Progenitor cell of endocrine pancreas (in vitro differentiated cells): ENCODE results near the gene FADS1. TPM values are rescaled to one million over a fixed set of nuclear protein-coding genes. Genes with fewer than 3 reads are reported as not detected.

Source experiments
- DNase-seq: peaks from one replicate; pipeline ENCODE4 v3.0.0; 2021; ENCODE audit warnings: low spot score; ENCODE audit not compliant: unreplicated experiment
- H3K27ac Mint-ChIP-seq: 2 replicates; pipeline ENCODE4 v1.8.0; 2021; ENCODE audit warnings: mild to moderate bottlenecking, moderate library complexity, mixed read lengths
- H3K27me3 Mint-ChIP-seq: 2 replicates; pipeline ENCODE4 v1.8.0; 2021; ENCODE audit warnings: mixed read lengths
- H3K36me3 Mint-ChIP-seq: 2 replicates; pipeline ENCODE4 v1.8.0; 2022; ENCODE audit warnings: mixed read lengths; ENCODE audit not compliant: insufficient read depth
- H3K4me1 Mint-ChIP-seq: 2 replicates; pipeline ENCODE4 v1.8.0; 2021; ENCODE audit warnings: low read depth, mixed read lengths
- H3K4me3 Mint-ChIP-seq: 2 replicates; pipeline ENCODE4 v1.8.0; 2021; ENCODE audit warnings: low read depth, mild to moderate bottlenecking, moderate library complexity, mixed read lengths
- H3K9me3 Mint-ChIP-seq: 2 replicates; pipeline ENCODE4 v1.8.0; 2021; ENCODE audit warnings: low read depth, mixed read lengths
- CTCF ChIP-seq: fragments of 200-600 bp; sonication (generic); IDR thresholded peaks from one replicate; pipeline ENCODE4 v1.5.0; 2021; ENCODE audit warnings: antibody characterized with exemption, mild to moderate bottlenecking; ENCODE audit not compliant: unreplicated experiment
- total RNA-seq: library from RNA; stranded (reverse); gene quantifications from 2 replicates; pipeline ENCODE4 v1.2.1, GENCODE V29; 2021

Gene FADS1
- total RNA-seq, 1 donor from 2014 or later, result 114 TPM

GRCh38 chr11:61763930-61764605, 52.7 kb downstream of the FADS1 start:
- Mint-ChIP-seq H3K27ac (no peak overlapping the region), H3K4me1 (peaks cover 35% of the 10 kb centered on the region), H3K9me3 (no peaks in the 10 kb centered on the region), H3K36me3 (peaks cover 1% of the 10 kb centered on the region), H3K4me3 (no peak overlapping the region), H3K27me3 (no peaks in the 10 kb centered on the region)
- no peak for TF ChIP-seq CTCF
- DNase-seq, result no peak

- DNase-seq, result no peak
- no peak for TF ChIP-seq CTCF
- H3K27me3 Mint-ChIP-seq, result no peaks in the 10 kb centered on the region
- H3K36me3 Mint-ChIP-seq, result no peaks in the 10 kb centered on the region
- H3K27ac Mint-ChIP-seq, result no peak overlapping the region
- H3K4me3 Mint-ChIP-seq, result no peak overlapping the region
- no peaks in the 10 kb centered on the region for H3K9me3 Mint-ChIP-seq
- peaks cover 29% of the 10 kb centered on the region for H3K4me1 Mint-ChIP-seq
These were observed 54.0 kb downstream of the FADS1 start for GRCh38 chr11:61762798-61763197.

GRCh38 chr11:61762223-61762615, 54.6 kb downstream of the FADS1 start:
- H3K27ac Mint-ChIP-seq, result peak overlapping the region; percentile 82
- H3K4me3 Mint-ChIP-seq, result no peak overlapping the region
- TF ChIP-seq CTCF, result no peak
- peaks cover 32% of the 10 kb centered on the region for H3K4me1 Mint-ChIP-seq
- H3K9me3 Mint-ChIP-seq, result no peaks in the 10 kb centered on the region
- DNase-seq, result no peak
- no peaks in the 10 kb centered on the region for H3K36me3 Mint-ChIP-seq
- H3K27me3 Mint-ChIP-seq, result no peaks in the 10 kb centered on the region

- no peak for TF ChIP-seq CTCF
- DNase-seq, result no peak
- Mint-ChIP-seq H3K9me3 (no peaks in the 10 kb centered on the region), H3K27ac (peak overlapping the region; percentile 82), H3K4me3 (no peak overlapping the region), H3K27me3 (no peaks in the 10 kb centered on the region), H3K4me1 (peaks cover 38% of the 10 kb centered on the region), H3K36me3 (no peaks in the 10 kb centered on the region)
These were observed 55.2 kb downstream of the FADS1 start for GRCh38 chr11:61761440-61762222.

- Mint-ChIP-seq H3K27ac (no peak overlapping the region), H3K36me3 (no peaks in the 10 kb centered on the region), H3K9me3 (no peaks in the 10 kb centered on the region), H3K4me1 (peaks cover 44% of the 10 kb centered on the region), H3K4me3 (no peak overlapping the region), H3K27me3 (no peaks in the 10 kb centered on the region)
- no peak for TF ChIP-seq CTCF
- DNase-seq, result no peak
These were observed 55.9 kb downstream of the FADS1 start for GRCh38 chr11:61760946-61761345.
